ENCODE results near the gene WNT5A.

DNA sequence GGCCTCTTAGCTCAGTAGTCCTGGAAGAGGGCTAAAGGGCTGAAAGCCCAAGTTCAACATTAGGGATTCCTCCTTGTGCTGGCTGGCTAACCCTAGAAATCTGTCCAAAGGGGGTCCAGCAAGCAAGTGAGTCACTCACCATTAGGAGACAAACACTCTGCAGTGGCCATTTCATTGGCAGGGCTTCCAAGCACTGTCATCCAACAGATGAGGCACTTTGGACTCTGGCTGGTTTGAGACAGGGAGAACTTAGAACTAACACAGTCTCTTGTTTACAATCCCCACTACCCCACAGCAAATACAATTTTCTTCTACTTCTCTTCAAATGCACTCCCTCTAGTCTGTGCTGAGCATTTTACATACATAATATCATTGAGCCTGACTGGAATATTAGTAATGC, 10.1 kb upstream of the WNT5A start:
- TF ChIP-seq, protein P1, sequence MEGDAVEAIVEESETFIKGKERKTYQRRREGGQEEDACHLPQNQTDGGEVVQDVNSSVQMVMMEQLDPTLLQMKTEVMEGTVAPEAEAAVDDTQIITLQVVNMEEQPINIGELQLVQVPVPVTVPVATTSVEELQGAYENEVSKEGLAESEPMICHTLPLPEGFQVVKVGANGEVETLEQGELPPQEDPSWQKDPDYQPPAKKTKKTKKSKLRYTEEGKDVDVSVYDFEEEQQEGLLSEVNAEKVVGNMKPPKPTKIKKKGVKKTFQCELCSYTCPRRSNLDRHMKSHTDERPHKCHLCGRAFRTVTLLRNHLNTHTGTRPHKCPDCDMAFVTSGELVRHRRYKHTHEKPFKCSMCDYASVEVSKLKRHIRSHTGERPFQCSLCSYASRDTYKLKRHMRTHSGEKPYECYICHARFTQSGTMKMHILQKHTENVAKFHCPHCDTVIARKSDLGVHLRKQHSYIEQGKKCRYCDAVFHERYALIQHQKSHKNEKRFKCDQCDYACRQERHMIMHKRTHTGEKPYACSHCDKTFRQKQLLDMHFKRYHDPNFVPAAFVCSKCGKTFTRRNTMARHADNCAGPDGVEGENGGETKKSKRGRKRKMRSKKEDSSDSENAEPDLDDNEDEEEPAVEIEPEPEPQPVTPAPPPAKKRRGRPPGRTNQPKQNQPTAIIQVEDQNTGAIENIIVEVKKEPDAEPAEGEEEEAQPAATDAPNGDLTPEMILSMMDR (IDR thresholded peaks at IDR 0.05; ENCODE audit: insufficient read depth, low read depth, low read length): no peak
- TF ChIP-seq EZH2 (IDR thresholded peaks at IDR 0.05; ENCODE audit: insufficient read depth, low read length): no peak

Measured in astrocyte (in vitro differentiated cells and primary cell).